ENCODE measurements around the gene BCDIN3D.

GRCh38 chr12:49832836-49833421 lies 10.0 kb downstream of the BCDIN3D start:
- TF ChIP-seq CTCF (IDR thresholded peaks at IDR 0.05; ENCODE audit: extremely low read depth in 1 of 2, insufficient read depth in 1 of 2, low read depth in 1 of 2, low read length in 2 of 2) (no peak), EZH2 (IDR thresholded peaks at IDR 0.05; ENCODE audit: borderline replicate concordance, low read depth, low read length, severe bottlenecking) (no peak), POLR2A (IDR thresholded peaks at IDR 0.05; ENCODE audit: low read depth, low read length) (no peak), POLR2AphosphoS5 (IDR thresholded peaks at IDR 0.05; ENCODE audit: insufficient read depth, low read depth, low read length) (no peak), MAX (IDR thresholded peaks at IDR 0.05; ENCODE audit: insufficient read depth, insufficient read length) (no peak)
